ENCODE measurements around the gene NEK5. TPM values are rescaled to one million over a fixed set of nuclear protein-coding genes. Genes with fewer than 3 reads are reported as not detected.
A peak's percentile ranks its signal among the peaks of the same experiment; 100 is the strongest.

The NEK5 gene
- total and polyA plus RNA-seq, 2 experiments from 2014 or later = 1.2 to 1.3 TPM

DNA sequence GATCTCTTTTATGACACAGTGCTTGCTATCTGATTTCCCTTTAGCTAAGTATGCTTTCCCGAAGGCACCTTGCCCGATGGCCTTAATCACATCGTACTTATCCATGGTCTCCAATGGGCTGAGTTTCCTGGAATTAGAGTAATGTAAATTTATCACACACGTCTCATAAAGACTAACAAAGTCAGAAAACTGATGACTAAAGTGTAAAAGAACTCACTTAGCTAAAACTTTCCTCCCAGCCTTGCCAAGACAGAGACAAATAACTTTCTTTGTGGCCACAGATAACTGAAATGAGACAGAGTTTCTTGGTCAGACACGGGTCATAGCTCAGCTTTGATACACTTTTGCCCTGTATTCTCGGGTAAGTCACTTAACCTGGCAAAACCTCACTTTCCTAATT lies 1.5 kb downstream of the NEK5 start:
- DNase-seq (ENCODE audit: low spot score) = peak; percentile 10
- TF ChIP-seq EZH2 (IDR thresholded peaks at IDR 0.05; ENCODE audit: borderline replicate concordance) = no peak
- no peak for TF ChIP-seq EZH2phosphoT487 (IDR thresholded peaks at IDR 0.05; ENCODE audit: low read depth, severe bottlenecking, unreplicated experiment)
- no peak for TF ChIP-seq CTCF (IDR thresholded peaks at IDR 0.05; ENCODE audit: poor library complexity)
- Histone ChIP-seq H3K9me2 (replicated peaks; ENCODE audit: insufficient read depth) (no peaks in the 10 kb centered on the region), H3K4me2 (peak overlapping the region; percentile 48), H3K27ac (peak overlapping the region; percentile 2), H2AFZ (peak overlapping the region; percentile 18), H3K27me3 (no peaks in the 10 kb centered on the region), H3K9me3 (ENCODE audit: low read depth) (no peaks in the 10 kb centered on the region), H3K4me3 (no peak overlapping the region), H3K36me3 (replicated peaks; ENCODE audit: insufficient read depth, low read depth) (no peaks in the 10 kb centered on the region), H3K4me1 (ENCODE audit: insufficient read depth) (no peaks in the 10 kb centered on the region), H4K20me1 (ENCODE audit: insufficient read depth, poor library complexity, severe bottlenecking) (no peaks in the 10 kb centered on the region), H3K79me2 (no peaks in the 10 kb centered on the region)
- WGBS (ENCODE audit: low lambda C conversion rate, missing lambda C conversion rate) = 33% methylated on average over 6 of the region's 6 CpGs

GRCh38 chr13:52125547-52125946 lies 3.3 kb downstream of the NEK5 start:
- Histone ChIP-seq H4K20me1 (ENCODE audit: insufficient read depth, poor library complexity, severe bottlenecking) (no peaks in the 10 kb centered on the region), H3K4me2 (no peak overlapping the region), H3K27ac (no peak overlapping the region), H3K9me2 (replicated peaks; ENCODE audit: insufficient read depth) (no peaks in the 10 kb centered on the region), H3K27me3 (no peaks in the 10 kb centered on the region), H2AFZ (no peak overlapping the region), H3K9me3 (ENCODE audit: low read depth) (no peaks in the 10 kb centered on the region), H3K36me3 (replicated peaks; ENCODE audit: insufficient read depth, low read depth) (no peaks in the 10 kb centered on the region), H3K4me3 (no peak overlapping the region), H3K79me2 (no peaks in the 10 kb centered on the region), H3K4me1 (ENCODE audit: insufficient read depth) (no peaks in the 10 kb centered on the region)
- 92% methylated on average over 3 of the region's 3 CpGs for WGBS (ENCODE audit: low lambda C conversion rate, missing lambda C conversion rate)
- TF ChIP-seq EZH2phosphoT487 (IDR thresholded peaks at IDR 0.05; ENCODE audit: low read depth, severe bottlenecking, unreplicated experiment) = no peak
- TF ChIP-seq EZH2 (IDR thresholded peaks at IDR 0.05; ENCODE audit: borderline replicate concordance) = no peak
- no peak for TF ChIP-seq CTCF (IDR thresholded peaks at IDR 0.05; ENCODE audit: poor library complexity)
- DNase-seq (ENCODE audit: low spot score) = no peak

GRCh38 chr13:52118595-52118994 lies 10.3 kb downstream of the NEK5 start:
- 40% methylated on average over 3 of the region's 3 CpGs for WGBS (ENCODE audit: low lambda C conversion rate, missing lambda C conversion rate)
- no peak for DNase-seq (ENCODE audit: low spot score)

More at GRCh38 chr13:52118595-52118994, 10.3 kb downstream of the NEK5 start:
- no peaks in the 10 kb centered on the region for H4K20me1 ChIP-seq (ENCODE audit: insufficient read depth, poor library complexity, severe bottlenecking)
- H3K4me3 ChIP-seq = no peak overlapping the region
- H2AFZ ChIP-seq = no peak overlapping the region
- H3K27me3 ChIP-seq = no peaks in the 10 kb centered on the region
- H3K4me1 ChIP-seq (ENCODE audit: insufficient read depth) = no peaks in the 10 kb centered on the region
- no peak overlapping the region for H3K4me2 ChIP-seq
- H3K9me3 ChIP-seq (ENCODE audit: low read depth) = no peaks in the 10 kb centered on the region
- H3K79me2 ChIP-seq = no peaks in the 10 kb centered on the region
- no peaks in the 10 kb centered on the region for H3K36me3 ChIP-seq (replicated peaks; ENCODE audit: insufficient read depth, low read depth)
- no peaks in the 10 kb centered on the region for H3K9me2 ChIP-seq (replicated peaks; ENCODE audit: insufficient read depth)
- no peak overlapping the region for H3K27ac ChIP-seq
- no peak for TF ChIP-seq EZH2phosphoT487 (IDR thresholded peaks at IDR 0.05; ENCODE audit: low read depth, severe bottlenecking, unreplicated experiment)
- TF ChIP-seq CTCF (IDR thresholded peaks at IDR 0.05; ENCODE audit: poor library complexity) = no peak
- TF ChIP-seq EZH2 (IDR thresholded peaks at IDR 0.05; ENCODE audit: borderline replicate concordance) = no peak

Measured in hepatocyte (in vitro differentiated cells).